ENCODE results near the gene ZNF493. TPM values are rescaled to one million over a fixed set of nuclear protein-coding genes. Genes with fewer than 3 reads are reported as not detected.

ZNF493 gene
- total and polyA plus RNA-seq, 7 donors = 2.8 to 49.3 (median 28.2) TPM

DNA sequence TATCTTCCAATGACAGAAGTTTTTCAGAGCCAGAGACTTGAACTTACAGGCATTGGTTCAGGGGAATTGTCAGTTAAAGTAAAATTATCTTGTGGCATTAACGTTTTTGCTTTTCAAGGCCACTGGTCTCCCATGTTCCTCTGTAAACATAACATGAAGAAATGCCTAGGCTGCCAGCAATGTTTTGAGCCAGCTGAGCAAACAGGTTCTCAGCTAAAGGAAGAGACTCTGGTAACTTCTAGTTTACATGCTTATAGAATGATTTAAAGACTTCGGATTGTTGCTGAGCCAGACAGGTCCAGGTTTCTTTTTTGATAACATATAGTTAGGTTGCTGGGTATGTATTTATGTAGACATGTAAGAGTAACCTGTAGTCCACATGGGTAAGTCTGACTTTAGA lies 35.7 kb downstream of the ZNF493 start:
- DNase-seq = no peak
- intact Hi-C loops (cut with DNase I) = no loop called here
- H3K27ac ChIP-seq = no peak overlapping the region
- no peak overlapping the region for H3K4me3 ChIP-seq
- no peaks in the 10 kb centered on the region for H3K4me1 ChIP-seq
- no peaks in the 10 kb centered on the region for H3K36me3 ChIP-seq
- peaks cover 0 to 32% (median 0%) of the 10 kb centered on the region in 4 donors for H3K9me3 ChIP-seq
- TF ChIP-seq POLR2A (IDR thresholded peaks at IDR 0.05) (no peak), EP300 (IDR thresholded peaks at IDR 0.05) (no peak)
- WGBS, 2 donors = 64 to 74% methylated on average over 2 of the region's 2 CpGs
- H3K27me3 ChIP-seq = no peaks in the 10 kb centered on the region

- DNase-seq = no peak
- Histone ChIP-seq H3K27me3 (no peaks in the 10 kb centered on the region), H3K4me3 (no peak overlapping the region), H3K27ac (no peak overlapping the region), H3K36me3 (no peaks in the 10 kb centered on the region), H3K9me3 (peaks cover 0 to 27% (median 0%) of the 10 kb centered on the region in 4 donors), H3K4me1 (no peaks in the 10 kb centered on the region)
- TF ChIP-seq POLR2A (IDR thresholded peaks at IDR 0.05) (no peak), POLR2AphosphoS5 (IDR thresholded peaks at IDR 0.05) (no peak), CTCF (IDR thresholded peaks at IDR 0.05) (no peak), EP300 (IDR thresholded peaks at IDR 0.05) (no peak)
- 88 to 90% methylated on average over 8 of the region's 8 CpGs for WGBS, 2 donors
- intact Hi-C loops (cut with DNase I) = no loop called here
Observed at GRCh38 chr19:21434516-21434915, 37.6 kb downstream of the ZNF493 start.

GRCh38 chr19:21434967-21435544 lies 38.1 kb downstream of the ZNF493 start:
- 68 to 79% methylated on average over 8 of the region's 8 CpGs for WGBS, 2 donors
- TF ChIP-seq POLR2A (IDR thresholded peaks at IDR 0.05) = no peak
- TF ChIP-seq CTCF (IDR thresholded peaks at IDR 0.05) = no peak
- no peak for TF ChIP-seq POLR2AphosphoS5 (IDR thresholded peaks at IDR 0.05)
- TF ChIP-seq EP300 (IDR thresholded peaks at IDR 0.05) = no peak
- H3K4me3 ChIP-seq = no peak overlapping the region
- H3K4me1 ChIP-seq = no peaks in the 10 kb centered on the region
- DNase-seq = no peak
- intact Hi-C loops (cut with DNase I) = no loop called here
- H3K27ac ChIP-seq = no peak overlapping the region
- peaks cover 0 to 27% (median 0%) of the 10 kb centered on the region in 4 donors for H3K9me3 ChIP-seq
- H3K36me3 ChIP-seq = no peaks in the 10 kb centered on the region
- no peaks in the 10 kb centered on the region for H3K27me3 ChIP-seq

- WGBS, 2 donors = 65 to 73% methylated on average over 4 of the region's 4 CpGs
- Histone ChIP-seq H3K4me3 (no peak overlapping the region), H3K9me3 (peaks cover 0 to 10% (median 0%) of the 10 kb centered on the region in 4 donors), H3K27ac (no peak overlapping the region), H3K4me1 (no peaks in the 10 kb centered on the region), H3K36me3 (no peaks in the 10 kb centered on the region), H3K27me3 (no peaks in the 10 kb centered on the region)
- TF ChIP-seq CTCF (IDR thresholded peaks at IDR 0.05) (no peak), EP300 (IDR thresholded peaks at IDR 0.05) (no peak), POLR2AphosphoS5 (IDR thresholded peaks at IDR 0.05) (no peak)
- intact Hi-C loops (cut with DNase I) = no loop called here
- DNase-seq = no peak
Observed at GRCh38 chr19:21439201-21439751, 42.3 kb downstream of the ZNF493 start.

- intact Hi-C loops (cut with DNase I) = no loop called here
- no peak for DNase-seq
- Histone ChIP-seq H3K27ac (no peak overlapping the region), H3K4me3 (no peak overlapping the region), H3K36me3 (no peaks in the 10 kb centered on the region), H3K4me1 (no peaks in the 10 kb centered on the region), H3K9me3 (peaks cover 0 to 10% (median 0%) of the 10 kb centered on the region in 4 donors), H3K27me3 (no peaks in the 10 kb centered on the region)
- no peak for TF ChIP-seq EP300 (IDR thresholded peaks at IDR 0.05)
- TF ChIP-seq CTCF (IDR thresholded peaks at IDR 0.05) = no peak
- TF ChIP-seq POLR2A (IDR thresholded peaks at IDR 0.05) = no peak
- no peak for TF ChIP-seq POLR2AphosphoS5 (IDR thresholded peaks at IDR 0.05)
- WGBS, 2 donors = 89 to 94% methylated on average over 16 of the region's 16 CpGs
Observed at GRCh38 chr19:21440321-21440720, 43.4 kb downstream of the ZNF493 start.

All from sigmoid colon (tissue), 7 donors.